Measurements from ENCODE around the gene CFAP99.

DNA sequence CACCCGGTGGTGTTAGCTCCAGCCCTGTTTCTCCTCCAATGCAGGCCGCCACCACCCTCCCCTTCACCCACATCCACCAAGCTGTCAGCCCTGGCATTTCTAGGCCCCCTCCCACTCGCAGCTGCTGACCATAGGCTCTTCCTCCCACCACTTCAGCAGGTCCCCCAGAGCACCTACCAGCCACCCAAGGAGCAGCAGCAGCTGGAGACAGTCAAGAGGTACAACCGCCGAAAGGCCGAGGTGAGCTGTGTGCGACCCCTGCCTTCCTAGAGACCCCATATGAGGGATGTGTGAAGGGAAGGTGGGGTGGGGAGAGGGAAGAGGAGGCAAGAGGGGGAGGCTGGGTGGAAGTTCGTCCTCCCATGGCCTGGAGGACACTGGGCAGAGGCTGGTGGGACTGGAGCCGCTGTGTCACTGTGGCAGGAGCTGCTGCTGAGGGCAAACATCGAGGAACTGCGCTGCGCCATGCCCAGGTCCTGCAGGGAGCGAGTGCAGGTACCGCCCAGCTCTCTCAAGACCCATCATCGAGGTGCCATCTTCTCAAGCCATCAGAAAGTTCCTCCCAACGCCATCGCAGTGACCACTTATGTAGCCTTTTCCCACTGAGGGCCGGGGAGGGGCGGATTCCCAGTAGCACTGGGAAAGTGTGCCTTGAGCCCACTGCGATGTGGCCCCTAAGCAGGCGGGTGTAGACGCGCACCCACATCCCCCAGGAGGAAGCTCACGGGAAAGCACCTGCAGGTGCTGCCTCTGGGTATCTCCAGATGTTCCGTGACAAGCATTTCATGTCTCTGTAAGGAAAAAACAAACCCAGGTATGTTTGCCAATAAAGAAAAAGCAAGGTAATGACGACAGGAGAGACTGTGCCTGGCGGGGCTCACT lies 31.0 kb downstream of the CFAP99 start:
- no peak for TF ChIP-seq POLR2A (IDR thresholded peaks at IDR 0.05; ENCODE audit: low read depth, low read length)
- no peak for TF ChIP-seq POLR2AphosphoS5 (IDR thresholded peaks at IDR 0.05; ENCODE audit: low read depth, low read length)
- no peak for TF ChIP-seq TAF1 (IDR thresholded peaks at IDR 0.05; ENCODE audit: low read depth, low read length)
- TF ChIP-seq POU2F2 (IDR thresholded peaks at IDR 0.05; ENCODE audit: low read depth, low read length), result no peak
